ENCODE measurements around the gene WNK1.
"Not testable (repeated sequence)": the region's sequence is repeated elsewhere in the genome, so short reads cannot be mapped to it uniquely, and the experiment has no call there.

Gene WNK1

GRCh38 chr12:830111-830867 is 77.9 kb downstream of the WNK1 start:
- Histone ChIP-seq H3K9me3 (replicated peaks; ENCODE audit: low read length) (no peaks in the 10 kb centered on the region), H3K36me3 (ENCODE audit: insufficient read depth, low read length) (peaks cover 44% of the 10 kb centered on the region), H3K4me2 (ENCODE audit: low read length) (no peak overlapping the region), H3K4me3 (ENCODE audit: low read length) (no peak overlapping the region), H3K9ac (ENCODE audit: low read depth, low read length) (no peak overlapping the region), H3K27me3 (ENCODE audit: control insufficient read depth, insufficient read depth, low read length) (no peaks in the 10 kb centered on the region), H3K4me1 (ENCODE audit: control insufficient read depth, insufficient read depth, low read length) (no peaks in the 10 kb centered on the region)

- Histone ChIP-seq H3K36me3 (ENCODE audit: insufficient read depth, low read length) (peaks cover 23% of the 10 kb centered on the region), H3K9ac (ENCODE audit: low read depth, low read length) (no peak overlapping the region), H3K4me3 (ENCODE audit: low read length) (no peak overlapping the region), H3K4me2 (ENCODE audit: low read length) (no peak overlapping the region), H3K27me3 (ENCODE audit: control insufficient read depth, insufficient read depth, low read length) (no peaks in the 10 kb centered on the region), H3K9me3 (replicated peaks; ENCODE audit: low read length) (no peaks in the 10 kb centered on the region), H3K4me1 (ENCODE audit: control insufficient read depth, insufficient read depth, low read length) (peaks cover 5% of the 10 kb centered on the region)
These were observed 83.6 kb downstream of the WNK1 start for GRCh38 chr12:835754-836518.

- Histone ChIP-seq H3K9me3 (replicated peaks; ENCODE audit: low read length) (no peaks in the 10 kb centered on the region), H3K4me3 (ENCODE audit: low read length) (no peak overlapping the region), H3K4me2 (ENCODE audit: low read length) (no peak overlapping the region), H3K36me3 (ENCODE audit: insufficient read depth, low read length) (peaks cover 20% of the 10 kb centered on the region), H3K4me1 (ENCODE audit: control insufficient read depth, insufficient read depth, low read length) (peaks cover 5% of the 10 kb centered on the region), H3K9ac (ENCODE audit: low read depth, low read length) (no peak overlapping the region), H3K27me3 (ENCODE audit: control insufficient read depth, insufficient read depth, low read length) (no peaks in the 10 kb centered on the region)
These were observed 84.6 kb downstream of the WNK1 start for GRCh38 chr12:836952-837351.

- Histone ChIP-seq H3K4me3 (ENCODE audit: low read length) (no peak overlapping the region), H3K9ac (ENCODE audit: low read depth, low read length) (no peak overlapping the region), H3K36me3 (ENCODE audit: insufficient read depth, low read length) (peaks cover 20% of the 10 kb centered on the region), H3K4me2 (ENCODE audit: low read length) (no peak overlapping the region), H3K4me1 (ENCODE audit: control insufficient read depth, insufficient read depth, low read length) (peaks cover 5% of the 10 kb centered on the region), H3K9me3 (replicated peaks; ENCODE audit: low read length) (no peaks in the 10 kb centered on the region), H3K27me3 (ENCODE audit: control insufficient read depth, insufficient read depth, low read length) (no peaks in the 10 kb centered on the region)
These were observed 85.2 kb downstream of the WNK1 start for GRCh38 chr12:837548-837947.

GRCh38 chr12:843609-844008 is 91.2 kb downstream of the WNK1 start:
- H3K4me3 ChIP-seq (ENCODE audit: low read length), result no peak overlapping the region
- H3K4me1 ChIP-seq (ENCODE audit: control insufficient read depth, insufficient read depth, low read length), result peaks cover 20% of the 10 kb centered on the region
- no peaks in the 10 kb centered on the region for H3K9me3 ChIP-seq (replicated peaks; ENCODE audit: low read length)
- peak overlapping the region; percentile 16 for H3K4me2 ChIP-seq (ENCODE audit: low read length)
- H3K36me3 ChIP-seq (ENCODE audit: insufficient read depth, low read length), result peaks cover 16% of the 10 kb centered on the region
- H3K27me3 ChIP-seq (ENCODE audit: control insufficient read depth, insufficient read depth, low read length), result no peaks in the 10 kb centered on the region
- H3K9ac ChIP-seq (ENCODE audit: low read depth, low read length), result no peak overlapping the region

- Histone ChIP-seq H3K9me3 (replicated peaks; ENCODE audit: low read length) (no peaks in the 10 kb centered on the region), H3K27me3 (ENCODE audit: control insufficient read depth, insufficient read depth, low read length) (no peaks in the 10 kb centered on the region), H3K9ac (ENCODE audit: low read depth, low read length) (no peak overlapping the region), H3K4me1 (ENCODE audit: control insufficient read depth, insufficient read depth, low read length) (peaks cover 26% of the 10 kb centered on the region), H3K4me2 (ENCODE audit: low read length) (no peak overlapping the region), H3K4me3 (ENCODE audit: low read length) (no peak overlapping the region), H3K36me3 (ENCODE audit: insufficient read depth, low read length) (peaks cover 8% of the 10 kb centered on the region)
These were observed 94.0 kb downstream of the WNK1 start for GRCh38 chr12:846421-846820.

GRCh38 chr12:848173-848865 is 95.9 kb downstream of the WNK1 start:
- Histone ChIP-seq H3K4me2 (ENCODE audit: low read length) (no peak overlapping the region), H3K9me3 (replicated peaks; ENCODE audit: low read length) (no peaks in the 10 kb centered on the region), H3K36me3 (ENCODE audit: insufficient read depth, low read length) (peaks cover 8% of the 10 kb centered on the region), H3K4me3 (ENCODE audit: low read length) (no peak overlapping the region), H3K27me3 (ENCODE audit: control insufficient read depth, insufficient read depth, low read length) (no peaks in the 10 kb centered on the region), H3K9ac (ENCODE audit: low read depth, low read length) (no peak overlapping the region), H3K4me1 (ENCODE audit: control insufficient read depth, insufficient read depth, low read length) (peaks cover 43% of the 10 kb centered on the region)

- no peak overlapping the region for H3K4me2 ChIP-seq (ENCODE audit: low read length)
- H3K4me3 ChIP-seq (ENCODE audit: low read length), result no peak overlapping the region
- H3K4me1 ChIP-seq (ENCODE audit: control insufficient read depth, insufficient read depth, low read length), result peaks cover 41% of the 10 kb centered on the region
- no peaks in the 10 kb centered on the region for H3K27me3 ChIP-seq (ENCODE audit: control insufficient read depth, insufficient read depth, low read length)
- peaks cover 8% of the 10 kb centered on the region for H3K36me3 ChIP-seq (ENCODE audit: insufficient read depth, low read length)
- H3K9me3 ChIP-seq (replicated peaks; ENCODE audit: low read length), result no peaks in the 10 kb centered on the region
- H3K9ac ChIP-seq (ENCODE audit: low read depth, low read length), result no peak overlapping the region
These were observed 96.6 kb downstream of the WNK1 start for GRCh38 chr12:848882-849527.

GRCh38 chr12:849733-850437 is 97.5 kb downstream of the WNK1 start:
- H3K36me3 ChIP-seq (ENCODE audit: insufficient read depth, low read length); H3K27me3 ChIP-seq (ENCODE audit: control insufficient read depth, insufficient read depth, low read length); H3K9ac ChIP-seq (ENCODE audit: low read depth, low read length); H3K4me2 ChIP-seq (ENCODE audit: low read length); H3K9me3 ChIP-seq (replicated peaks; ENCODE audit: low read length); H3K4me3 ChIP-seq (ENCODE audit: low read length): not testable (repeated sequence)
- peaks cover 41% of the 10 kb centered on the region for H3K4me1 ChIP-seq (ENCODE audit: control insufficient read depth, insufficient read depth, low read length)

- Histone ChIP-seq H3K9ac (ENCODE audit: low read depth, low read length) (peak overlapping the region; percentile 6), H3K27me3 (ENCODE audit: control insufficient read depth, insufficient read depth, low read length) (no peaks in the 10 kb centered on the region), H3K4me2 (ENCODE audit: low read length) (peak overlapping the region; percentile 70), H3K4me1 (ENCODE audit: control insufficient read depth, insufficient read depth, low read length) (peaks cover 42% of the 10 kb centered on the region), H3K4me3 (ENCODE audit: low read length) (no peak overlapping the region), H3K9me3 (replicated peaks; ENCODE audit: low read length) (no peaks in the 10 kb centered on the region), H3K36me3 (ENCODE audit: insufficient read depth, low read length) (no peaks in the 10 kb centered on the region)
These were observed 99.0 kb downstream of the WNK1 start for GRCh38 chr12:851343-851742.

- no peak overlapping the region for H3K4me3 ChIP-seq (ENCODE audit: low read length)
- H3K27me3 ChIP-seq (ENCODE audit: control insufficient read depth, insufficient read depth, low read length), result no peaks in the 10 kb centered on the region
- no peaks in the 10 kb centered on the region for H3K9me3 ChIP-seq (replicated peaks; ENCODE audit: low read length)
- peak overlapping the region; percentile 70 for H3K4me2 ChIP-seq (ENCODE audit: low read length)
- peak overlapping the region; percentile 6 for H3K9ac ChIP-seq (ENCODE audit: low read depth, low read length)
- peaks cover 48% of the 10 kb centered on the region for H3K4me1 ChIP-seq (ENCODE audit: control insufficient read depth, insufficient read depth, low read length)
- no peaks in the 10 kb centered on the region for H3K36me3 ChIP-seq (ENCODE audit: insufficient read depth, low read length)
These were observed 99.5 kb downstream of the WNK1 start for GRCh38 chr12:851913-852312.

All from skeletal muscle satellite cell (primary cell).